Activated T-cell treated with anti-CD3 and anti-CD28 coated beads for 48 hours (primary cell): ENCODE measurements around the gene ADAMTS8.
A peak's percentile ranks its signal among the peaks of the same experiment; 100 is the strongest.

Experiments
- DNase-seq: peaks from one replicate; pipeline ENCODE4 v3.0.0-alpha.2; 2020; ENCODE audit warnings: low read depth

Gene ADAMTS8

GRCh38 chr11:130462101-130462885, 33.9 kb upstream of the ADAMTS8 start:
- DNase-seq, result no peak

- DNase-seq, result no peak
Observed at GRCh38 chr11:130459521-130459920, 31.1 kb upstream of the ADAMTS8 start.

- no peak for DNase-seq
Observed at GRCh38 chr11:130458410-130458729, 30.0 kb upstream of the ADAMTS8 start.

DNA sequence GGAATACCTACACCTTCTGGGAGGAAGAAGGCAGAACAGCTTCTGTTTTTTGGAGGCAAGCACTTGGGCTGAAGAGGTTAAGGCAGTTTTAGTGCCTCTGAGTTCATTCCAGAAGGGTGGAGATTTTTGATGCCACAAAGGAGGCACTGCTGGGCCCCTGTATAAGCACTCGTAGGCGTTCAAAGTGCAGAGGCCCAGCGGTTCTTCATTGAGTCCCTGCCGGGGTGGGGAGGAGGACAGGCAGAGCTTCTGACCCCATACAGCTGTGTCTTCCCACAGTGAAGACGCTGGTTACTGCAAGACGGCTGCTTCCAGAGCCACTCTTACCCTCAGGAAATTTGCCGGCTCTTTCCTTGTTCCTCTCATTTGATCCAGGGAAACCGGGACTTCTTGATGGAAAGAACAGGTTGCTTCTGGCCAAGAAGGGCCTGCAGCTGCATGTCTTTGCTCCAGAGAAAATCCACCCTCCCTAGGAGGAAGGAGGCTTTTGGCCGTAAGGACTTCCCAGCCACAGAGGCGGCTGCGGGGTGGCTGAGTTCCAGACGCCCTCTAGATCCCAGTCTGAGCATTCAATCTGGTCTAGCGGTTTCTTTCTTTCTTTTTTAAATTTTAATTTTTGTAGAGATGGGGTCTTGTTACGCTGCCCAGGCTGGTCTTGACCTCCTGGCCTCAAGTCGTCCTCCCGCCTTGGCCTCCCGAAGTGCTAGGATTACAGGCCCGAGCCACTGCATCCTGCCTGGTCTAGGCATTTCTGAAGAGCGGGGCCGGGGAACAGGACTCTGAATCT, 29.4 kb upstream of the ADAMTS8 start:
- DNase-seq, result no peak

GRCh38 chr11:130456286-130456685, 27.9 kb upstream of the ADAMTS8 start:
- DNase-seq, result no peak

- no peak for DNase-seq
Observed at GRCh38 chr11:130455483-130456127, 27.2 kb upstream of the ADAMTS8 start.

- no peak for DNase-seq
Observed at GRCh38 chr11:130454491-130455252, 26.3 kb upstream of the ADAMTS8 start.

DNA sequence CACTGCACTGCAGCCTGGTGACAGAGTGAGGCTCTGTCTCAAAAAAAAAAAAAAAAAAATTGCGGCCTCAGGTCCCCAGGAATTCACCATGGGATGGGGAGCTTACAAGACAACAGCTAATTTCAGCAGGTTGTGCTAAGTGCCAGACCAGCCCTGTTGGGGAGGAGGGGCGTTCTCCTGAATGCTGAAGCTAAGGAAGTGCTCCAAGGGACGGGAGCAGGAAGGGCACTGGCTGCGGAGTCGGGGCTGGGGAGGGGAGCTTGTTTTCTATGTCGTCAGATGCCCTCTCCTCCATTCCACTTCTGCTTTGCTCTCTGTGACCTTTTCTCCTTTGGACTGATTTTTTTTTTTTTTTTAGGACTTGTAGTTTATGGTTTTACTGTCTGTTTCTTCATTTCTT, 24.5 kb upstream of the ADAMTS8 start:
- no peak for DNase-seq

- DNase-seq, result no peak
Observed at GRCh38 chr11:130452176-130452575, 23.8 kb upstream of the ADAMTS8 start.

GRCh38 chr11:130451231-130452019, 23.0 kb upstream of the ADAMTS8 start:
- DNase-seq, result no peak

GRCh38 chr11:130449996-130450769, 21.8 kb upstream of the ADAMTS8 start:
- DNase-seq, result no peak

- no peak for DNase-seq
Observed at GRCh38 chr11:130449310-130449990, 21.0 kb upstream of the ADAMTS8 start.

DNA sequence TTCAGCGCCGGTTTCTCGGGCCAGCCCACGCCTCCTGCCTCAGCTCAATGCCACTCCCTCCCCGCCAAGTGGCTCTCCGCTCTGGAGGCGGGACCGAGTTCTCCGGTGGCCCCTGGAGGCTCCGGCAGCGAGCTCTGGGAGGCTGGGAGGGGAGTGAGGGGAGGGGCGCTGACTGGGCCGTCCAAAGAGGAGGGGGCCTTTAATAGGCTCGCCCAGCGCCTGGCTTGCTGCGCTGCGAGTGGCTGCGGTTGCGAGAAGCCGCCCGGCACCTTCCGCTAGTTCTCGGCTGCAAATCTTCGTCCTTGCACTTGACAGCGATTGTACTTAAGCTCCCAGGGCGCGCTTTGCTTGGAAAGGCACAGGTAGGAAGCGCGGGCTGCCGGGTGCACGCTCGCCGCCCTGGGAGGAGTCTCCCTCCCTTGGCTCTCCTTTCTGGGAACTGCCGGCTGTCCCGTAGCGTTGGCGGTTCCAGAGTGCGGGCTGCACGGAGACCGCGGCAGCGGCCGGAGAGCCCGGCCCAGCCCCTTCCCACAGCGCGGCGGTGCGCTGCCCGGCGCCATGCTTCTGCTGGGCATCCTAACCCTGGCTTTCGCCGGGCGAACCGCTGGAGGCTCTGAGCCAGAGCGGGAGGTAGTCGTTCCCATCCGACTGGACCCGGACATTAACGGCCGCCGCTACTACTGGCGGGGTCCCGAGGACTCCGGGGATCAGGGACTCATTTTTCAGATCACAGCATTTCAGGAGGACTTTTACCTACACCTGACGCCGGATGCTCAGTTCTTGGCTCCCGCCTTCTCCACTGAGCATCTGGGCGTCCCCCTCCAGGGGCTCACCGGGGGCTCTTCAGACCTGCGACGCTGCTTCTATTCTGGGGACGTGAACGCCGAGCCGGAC, 20.3 kb upstream of the ADAMTS8 start, which contains the start of gene ADAMTS15:
ADAMTS15 (plus strand) TSS at position 230 of the 894 bp plus-strand sequence; CDS start at position 559, 329 bp downstream.
- DNase-seq, result peak; percentile 35

- DNase-seq, result no peak
Observed at GRCh38 chr11:130448039-130448415, 19.6 kb upstream of the ADAMTS8 start.

- DNase-seq, result no peak
Observed at GRCh38 chr11:130445788-130446187, 17.4 kb upstream of the ADAMTS8 start.

- no peak for DNase-seq
Observed at GRCh38 chr11:130442737-130443136, 14.3 kb upstream of the ADAMTS8 start.

GRCh38 chr11:130441719-130442118, 13.3 kb upstream of the ADAMTS8 start:
- no peak for DNase-seq

- DNase-seq, result no peak
Observed at GRCh38 chr11:130439876-130440275, 11.5 kb upstream of the ADAMTS8 start.

DNA sequence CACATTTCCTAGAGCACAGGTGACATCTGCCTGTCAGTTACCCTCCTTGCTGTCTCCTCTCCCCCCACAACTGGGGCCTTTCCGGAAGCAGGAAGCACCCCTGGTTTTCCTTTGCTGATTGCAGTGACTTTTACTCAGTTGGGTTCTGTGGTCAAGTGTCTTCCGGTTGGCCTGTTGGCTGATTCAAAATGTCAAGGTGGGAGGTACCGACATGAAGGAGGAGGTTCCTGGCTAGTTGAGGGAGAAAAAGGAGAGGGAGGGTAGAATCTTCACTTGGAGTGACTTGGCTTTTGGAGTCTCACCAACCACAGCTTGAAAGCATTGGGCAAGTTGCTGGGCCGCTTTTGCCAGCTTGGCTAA, 10.7 kb upstream of the ADAMTS8 start:
- no peak for DNase-seq
